ENCODE data around the gene WDR37. TPM values are rescaled to one million over a fixed set of nuclear protein-coding genes. Genes with fewer than 3 reads are reported as not detected.

Gene WDR37
- total and polyA plus RNA-seq, 10 of the 15 experiments (the other 5 are each of a cell fraction or from before 2014, with no cell fraction given) = 1.9 to 11.1 (median 7.1) TPM

DNA sequence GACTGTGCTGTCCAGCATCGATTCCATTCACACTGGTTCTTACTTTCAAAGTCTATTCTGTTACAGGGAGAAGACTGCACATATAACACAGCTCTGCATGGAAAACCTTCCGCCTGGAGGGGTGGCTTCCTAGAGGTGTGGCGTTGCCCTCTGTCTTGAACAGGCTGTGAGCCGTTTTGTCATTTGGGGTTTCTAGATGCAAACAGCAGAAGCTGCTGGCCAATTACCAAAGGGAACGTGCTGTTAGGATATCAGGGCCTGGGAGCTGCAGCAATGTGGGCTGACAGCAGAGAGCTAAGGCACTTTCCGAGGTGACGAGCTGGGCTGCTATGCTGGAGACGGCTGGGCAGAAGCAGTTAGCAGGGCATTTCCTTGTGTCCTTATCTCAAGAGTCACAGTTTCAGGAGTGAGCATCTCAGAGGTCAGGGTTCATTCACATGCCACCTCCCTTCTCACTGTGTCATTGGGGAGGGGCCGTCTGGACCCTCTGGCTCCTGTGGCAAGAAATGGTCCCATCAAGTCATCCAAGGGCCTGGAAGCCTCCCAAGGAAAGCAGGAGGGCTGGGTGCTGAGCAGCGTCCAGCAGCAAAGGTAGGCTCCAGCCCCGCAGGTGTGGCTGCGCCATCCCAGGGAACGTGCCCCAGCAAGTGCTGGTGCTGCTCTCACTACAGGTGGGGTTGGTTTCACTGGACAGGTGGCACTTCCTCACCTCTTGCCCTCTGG is 106.5 kb downstream of the WDR37 start:
- Histone ChIP-seq H2AFZ (ENCODE audit: control insufficient read depth, low read depth, low read length) (no peak overlapping the region), H4K20me1 (ENCODE audit: control insufficient read depth, insufficient read depth) (no peaks in the 10 kb centered on the region), H3K9me3 (replicated peaks; ENCODE audit: control insufficient read depth, insufficient read depth, low read length) (no peaks in the 10 kb centered on the region), H3K27ac (ENCODE audit: control insufficient read depth, insufficient read depth) (no peak overlapping the region), H3K4me2 (ENCODE audit: control insufficient read depth, insufficient read depth) (no peak overlapping the region), H3K9ac (ENCODE audit: control insufficient read depth, insufficient read depth, low read length) (no peak overlapping the region), H3K27me3 (replicated peaks in 1 of 2; ENCODE audit: control insufficient read depth in 2 of 2, insufficient read depth in 2 of 2, low read length in 1 of 2) (no peaks in the 10 kb centered on the region; a peak in 1 of 4 replicates), H3K4me1 (ENCODE audit: control insufficient read depth, insufficient read depth, low read length) (no peaks in the 10 kb centered on the region), H3K36me3 (ENCODE audit: control insufficient read depth in 2 of 2, insufficient read depth in 2 of 2, low read length in 1 of 2) (no peaks in the 10 kb centered on the region), H3K79me2 (ENCODE audit: control insufficient read depth, insufficient read depth, low read length) (no peaks in the 10 kb centered on the region), H3K4me3 (no peak overlapping the region)
- POLR2A ChIA-PET = no interaction called here
- no peak for DNase-seq (ENCODE audit: low read depth, low spot score)
- WGBS (ENCODE audit: insufficient coverage, insufficient replicate concordance, low lambda C conversion rate, missing lambda C conversion rate) = 53% methylated on average over 13 of the region's 13 CpGs
- ATAC-seq = no peak
- CTCF ChIA-PET = no interaction called here
- RAD21 ChIA-PET (ENCODE audit: unreplicated experiment) = no interaction called here
- in situ Hi-C loops (cut with MboI) = no loop called here
- no TSS peak for BruUV-seq (replicated peaks)
- SMC1A ChIA-PET (ENCODE audit: uncharacterized antibody, unreplicated experiment) = no interaction called here
- FAIRE-seq = no peak
- intact Hi-C loops (cut with micrococcal nuclease; ENCODE audit: unreplicated experiment) = no loop called here
- TF ChIP-seq MXI1 (IDR thresholded peaks at IDR 0.05; ENCODE audit: low read depth, low read length) (no peak), RBBP5 (conservative IDR thresholded peaks at IDR 0.05) (no peak), SREBF2 (IDR thresholded peaks at IDR 0.05; ENCODE audit: low read length) (no peak), RAD51 (IDR thresholded peaks at IDR 0.05) (no peak), CREM (IDR thresholded peaks at IDR 0.05; ENCODE audit: low read depth) (no peak), HCFC1 (IDR thresholded peaks at IDR 0.05; ENCODE audit: low read length) (no peak), BCL11A (IDR thresholded peaks at IDR 0.05; ENCODE audit: low read depth, low read length) (no peak), JUNB (IDR thresholded peaks at IDR 0.05) (no peak), ZNF384 (IDR thresholded peaks at IDR 0.05; ENCODE audit: borderline replicate concordance, low read depth, low read length) (no peak), CREB1 (IDR thresholded peaks at IDR 0.05; ENCODE audit: low read depth) (no peak), KDM1A (IDR thresholded peaks at IDR 0.05; ENCODE audit: borderline replicate concordance) (no peak), NFIC (IDR thresholded peaks at IDR 0.05; ENCODE audit: low read depth, low read length) (no peak)
- TF ChIP-seq, protein P1, sequence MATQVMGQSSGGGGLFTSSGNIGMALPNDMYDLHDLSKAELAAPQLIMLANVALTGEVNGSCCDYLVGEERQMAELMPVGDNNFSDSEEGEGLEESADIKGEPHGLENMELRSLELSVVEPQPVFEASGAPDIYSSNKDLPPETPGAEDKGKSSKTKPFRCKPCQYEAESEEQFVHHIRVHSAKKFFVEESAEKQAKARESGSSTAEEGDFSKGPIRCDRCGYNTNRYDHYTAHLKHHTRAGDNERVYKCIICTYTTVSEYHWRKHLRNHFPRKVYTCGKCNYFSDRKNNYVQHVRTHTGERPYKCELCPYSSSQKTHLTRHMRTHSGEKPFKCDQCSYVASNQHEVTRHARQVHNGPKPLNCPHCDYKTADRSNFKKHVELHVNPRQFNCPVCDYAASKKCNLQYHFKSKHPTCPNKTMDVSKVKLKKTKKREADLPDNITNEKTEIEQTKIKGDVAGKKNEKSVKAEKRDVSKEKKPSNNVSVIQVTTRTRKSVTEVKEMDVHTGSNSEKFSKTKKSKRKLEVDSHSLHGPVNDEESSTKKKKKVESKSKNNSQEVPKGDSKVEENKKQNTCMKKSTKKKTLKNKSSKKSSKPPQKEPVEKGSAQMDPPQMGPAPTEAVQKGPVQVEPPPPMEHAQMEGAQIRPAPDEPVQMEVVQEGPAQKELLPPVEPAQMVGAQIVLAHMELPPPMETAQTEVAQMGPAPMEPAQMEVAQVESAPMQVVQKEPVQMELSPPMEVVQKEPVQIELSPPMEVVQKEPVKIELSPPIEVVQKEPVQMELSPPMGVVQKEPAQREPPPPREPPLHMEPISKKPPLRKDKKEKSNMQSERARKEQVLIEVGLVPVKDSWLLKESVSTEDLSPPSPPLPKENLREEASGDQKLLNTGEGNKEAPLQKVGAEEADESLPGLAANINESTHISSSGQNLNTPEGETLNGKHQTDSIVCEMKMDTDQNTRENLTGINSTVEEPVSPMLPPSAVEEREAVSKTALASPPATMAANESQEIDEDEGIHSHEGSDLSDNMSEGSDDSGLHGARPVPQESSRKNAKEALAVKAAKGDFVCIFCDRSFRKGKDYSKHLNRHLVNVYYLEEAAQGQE (IDR thresholded peaks at IDR 0.05; ENCODE audit: low read depth, low read length) = no peak
- TF ChIP-seq, protein P2, sequence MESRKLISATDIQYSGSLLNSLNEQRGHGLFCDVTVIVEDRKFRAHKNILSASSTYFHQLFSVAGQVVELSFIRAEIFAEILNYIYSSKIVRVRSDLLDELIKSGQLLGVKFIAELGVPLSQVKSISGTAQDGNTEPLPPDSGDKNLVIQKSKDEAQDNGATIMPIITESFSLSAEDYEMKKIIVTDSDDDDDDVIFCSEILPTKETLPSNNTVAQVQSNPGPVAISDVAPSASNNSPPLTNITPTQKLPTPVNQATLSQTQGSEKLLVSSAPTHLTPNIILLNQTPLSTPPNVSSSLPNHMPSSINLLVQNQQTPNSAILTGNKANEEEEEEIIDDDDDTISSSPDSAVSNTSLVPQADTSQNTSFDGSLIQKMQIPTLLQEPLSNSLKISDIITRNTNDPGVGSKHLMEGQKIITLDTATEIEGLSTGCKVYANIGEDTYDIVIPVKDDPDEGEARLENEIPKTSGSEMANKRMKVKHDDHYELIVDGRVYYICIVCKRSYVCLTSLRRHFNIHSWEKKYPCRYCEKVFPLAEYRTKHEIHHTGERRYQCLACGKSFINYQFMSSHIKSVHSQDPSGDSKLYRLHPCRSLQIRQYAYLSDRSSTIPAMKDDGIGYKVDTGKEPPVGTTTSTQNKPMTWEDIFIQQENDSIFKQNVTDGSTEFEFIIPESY (IDR thresholded peaks at IDR 0.05) = no peak
- TF ChIP-seq, protein P3, sequence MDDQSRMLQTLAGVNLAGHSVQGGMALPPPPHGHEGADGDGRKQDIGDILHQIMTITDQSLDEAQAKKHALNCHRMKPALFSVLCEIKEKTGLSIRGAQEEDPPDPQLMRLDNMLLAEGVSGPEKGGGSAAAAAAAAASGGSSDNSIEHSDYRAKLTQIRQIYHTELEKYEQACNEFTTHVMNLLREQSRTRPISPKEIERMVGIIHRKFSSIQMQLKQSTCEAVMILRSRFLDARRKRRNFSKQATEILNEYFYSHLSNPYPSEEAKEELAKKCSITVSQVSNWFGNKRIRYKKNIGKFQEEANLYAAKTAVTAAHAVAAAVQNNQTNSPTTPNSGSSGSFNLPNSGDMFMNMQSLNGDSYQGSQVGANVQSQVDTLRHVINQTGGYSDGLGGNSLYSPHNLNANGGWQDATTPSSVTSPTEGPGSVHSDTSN (IDR thresholded peaks at IDR 0.05; ENCODE audit: insufficient replicate concordance, low read depth, low read length) = no peak
- TF ChIP-seq, protein P4, sequence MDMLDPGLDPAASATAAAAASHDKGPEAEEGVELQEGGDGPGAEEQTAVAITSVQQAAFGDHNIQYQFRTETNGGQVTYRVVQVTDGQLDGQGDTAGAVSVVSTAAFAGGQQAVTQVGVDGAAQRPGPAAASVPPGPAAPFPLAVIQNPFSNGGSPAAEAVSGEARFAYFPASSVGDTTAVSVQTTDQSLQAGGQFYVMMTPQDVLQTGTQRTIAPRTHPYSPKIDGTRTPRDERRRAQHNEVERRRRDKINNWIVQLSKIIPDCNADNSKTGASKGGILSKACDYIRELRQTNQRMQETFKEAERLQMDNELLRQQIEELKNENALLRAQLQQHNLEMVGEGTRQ (IDR thresholded peaks at IDR 0.05; ENCODE audit: borderline replicate concordance, low read depth, low read length) = no peak

All from GM12878 (cell line).